22Rv1 (cell line): ENCODE data around the gene CNTNAP2.
"Not testable (repeated sequence)": the region's sequence is repeated elsewhere in the genome, so short reads cannot be mapped to it uniquely, and the experiment has no call there.

ENCODE experiments used
- H3K27ac ChIP-seq: fragments of 450-650 bp; 2 replicates; pipeline ENCODE4 v1.5.1; 2017
- CTCF ChIP-seq: fragments of 450-650 bp; IDR thresholded peaks from 2 replicates; pipeline ENCODE4 v1.5.1; 2017; ENCODE audit warnings: mild to moderate bottlenecking
- ZFX ChIP-seq: fragments of 450-650 bp; IDR thresholded peaks from 2 replicates; pipeline ENCODE4 v1.6.1; 2017; ENCODE audit warnings: antibody characterized with exemption, borderline replicate concordance

The CNTNAP2 gene

DNA sequence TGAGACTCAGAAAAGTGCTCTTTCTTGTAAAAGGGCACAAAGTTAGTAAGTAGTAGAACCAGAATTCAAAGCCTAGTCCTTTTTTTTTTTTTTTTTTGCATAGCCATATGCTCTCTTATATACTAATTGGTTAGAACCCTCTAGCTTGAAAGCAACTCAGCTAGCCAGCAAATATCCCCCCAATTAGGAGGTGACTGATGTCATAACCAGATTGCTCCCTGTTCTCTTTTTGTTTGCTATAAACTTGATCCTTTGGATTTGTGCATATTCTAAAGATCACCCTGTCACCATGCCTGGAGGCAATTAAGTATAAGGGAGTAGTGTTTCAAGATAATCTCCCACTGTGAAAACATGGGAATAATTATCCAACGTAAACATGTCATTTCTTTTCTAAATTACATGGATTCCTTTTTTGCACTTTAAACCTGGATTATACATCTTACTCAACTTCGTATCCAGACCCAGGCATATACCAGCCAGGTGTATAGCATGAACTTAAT is 963.4 kb downstream of the CNTNAP2 start:
- H3K27ac ChIP-seq = no peak overlapping the region
- TF ChIP-seq CTCF (no peak), ZFX (no peak)

DNA sequence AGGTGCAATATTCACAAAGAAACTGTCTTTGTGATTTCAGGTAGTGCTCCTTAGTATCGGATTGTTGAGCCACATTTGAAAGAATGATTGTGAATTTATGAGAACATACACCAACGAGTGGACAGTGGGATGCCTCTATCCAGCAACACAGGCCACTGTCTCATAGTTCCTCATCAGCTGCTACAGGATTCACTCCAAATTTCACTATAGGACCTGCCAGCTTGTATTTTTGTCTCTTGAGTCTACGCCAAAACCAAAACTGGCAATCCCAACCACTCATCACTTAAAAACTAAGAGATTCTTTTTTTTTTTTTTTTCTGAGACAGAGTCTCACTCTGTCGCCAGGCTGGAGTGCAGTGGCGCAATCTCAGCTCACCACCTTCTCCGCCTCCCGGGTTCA is 964.5 kb downstream of the CNTNAP2 start:
- H3K27ac ChIP-seq = no peak overlapping the region
- no peak for TF ChIP-seq ZFX
- no peak for TF ChIP-seq CTCF

GRCh38 chr7:147089051-147089461 is 972.5 kb downstream of the CNTNAP2 start:
- TF ChIP-seq CTCF (no peak), ZFX (no peak)
- no peak overlapping the region for H3K27ac ChIP-seq

DNA sequence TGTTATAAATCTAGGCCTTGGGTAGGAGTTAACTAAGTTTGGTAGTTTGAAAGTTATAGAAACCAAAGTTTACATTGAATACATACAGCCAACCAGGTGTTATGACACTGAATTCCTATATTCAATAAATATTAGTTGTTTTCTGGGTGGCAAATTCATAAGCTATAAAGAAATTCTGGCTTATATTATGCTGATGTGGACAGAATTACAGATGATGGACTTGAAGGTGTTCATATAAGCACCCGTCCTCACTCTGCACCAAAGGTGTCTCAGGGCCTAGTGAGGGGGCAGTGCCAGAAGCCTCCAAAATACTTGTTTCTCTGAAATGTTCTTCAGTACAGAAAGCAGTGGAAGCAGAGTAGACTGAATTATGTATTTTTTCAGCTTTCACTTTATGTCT is 973.0 kb downstream of the CNTNAP2 start:
- H3K27ac ChIP-seq = no peak overlapping the region

GRCh38 chr7:147096629-147097028 is 980.0 kb downstream of the CNTNAP2 start:
- no peak overlapping the region for H3K27ac ChIP-seq
- TF ChIP-seq ZFX (no peak), CTCF (no peak)

More for the DNA sequence above, 973.0 kb downstream of the CNTNAP2 start:
- no peak for TF ChIP-seq CTCF
- no peak for TF ChIP-seq ZFX

GRCh38 chr7:147103224-147103623 is 986.6 kb downstream of the CNTNAP2 start:
- TF ChIP-seq CTCF = no peak
- no peak for TF ChIP-seq ZFX
- H3K27ac ChIP-seq = no peak overlapping the region

DNA sequence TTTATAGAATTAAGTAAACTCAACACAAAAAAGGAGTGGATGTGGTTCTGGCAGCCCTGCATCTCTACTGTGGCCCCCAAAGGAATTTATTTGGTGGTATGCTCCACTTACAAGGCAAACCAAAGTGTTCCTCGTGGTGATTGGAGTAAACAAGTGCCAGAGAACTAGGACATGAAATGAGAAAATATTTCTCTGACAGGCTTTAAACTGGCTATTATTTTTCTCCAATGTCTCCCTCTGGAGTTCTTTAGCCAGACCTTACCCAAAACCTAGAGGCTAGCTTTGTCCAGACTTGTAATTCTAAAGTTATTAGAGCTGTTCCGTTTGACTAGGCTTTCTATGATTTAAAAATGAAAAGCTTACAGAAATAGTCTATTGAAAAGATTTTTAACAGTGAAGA is 990.1 kb downstream of the CNTNAP2 start:
- TF ChIP-seq ZFX (no peak), CTCF (no peak)
- no peak overlapping the region for H3K27ac ChIP-seq

GRCh38 chr7:147114525-147114924 is 997.9 kb downstream of the CNTNAP2 start:
- H3K27ac ChIP-seq = not testable (repeated sequence)
